Transverse colon (tissue), 4 donors: ENCODE measurements around the gene OXSR1. TPM values are rescaled to one million over a fixed set of nuclear protein-coding genes. Genes with fewer than 3 reads are reported as not detected.

Experiments
- DNase-seq: peaks from one replicate; pipeline ENCODE4 v3.0.0-alpha.2; 2019
- H3K27ac ChIP-seq, 4 donors: fragments of 200-600 bp; sonication (generic); 2 replicates each; pipeline ENCODE4 v1.5.1; 2016 to 2018; ENCODE audit warnings: inconsistent platforms in 4 of 4
- H3K27me3 ChIP-seq: fragments of 200-600 bp; sonication (generic); 2 replicates; pipeline ENCODE4 v1.5.1; 2017; ENCODE audit warnings: inconsistent platforms
- H3K36me3 ChIP-seq, 4 donors: fragments of 200-600 bp; sonication (generic); 2 replicates each; pipeline ENCODE4 v1.5.1; 2017 to 2019; ENCODE audit warnings: inconsistent platforms in 4 of 4
- H3K4me1 ChIP-seq, 4 donors: fragments of 200-600 bp; sonication (generic); 2 replicates each; pipeline ENCODE4 v1.5.1; 2017 to 2020; ENCODE audit warnings: inconsistent platforms in 4 of 4
- H3K4me3 ChIP-seq, 4 donors: fragments of 200-600 bp; sonication (generic); 1 replicate in 1 of 4; 2 replicates in 3 of 4; pipeline versions ENCODE4 v1.5.1 to v1.6.1; 2017 to 2019; ENCODE audit warnings: inconsistent platforms in 4 of 4
- H3K9me3 ChIP-seq, 2 donors: fragments of 200-600 bp; sonication (generic); 2 replicates each; pipeline ENCODE4 v1.5.1; 2017 to 2019; ENCODE audit warnings: inconsistent platforms in 2 of 2
- CTCF ChIP-seq, 5 experiments: fragments of 200-600 bp in 3 of 5; fragments of 450-650 bp in 2 of 5; sonication (generic) in 3 of 5; IDR thresholded peaks; 1 replicate in 2 of 5; 2 replicates in 3 of 5; pipeline ENCODE4 v1.5.1; 2016 to 2017; ENCODE audit warnings: antibody characterized with exemption in 5 of 5, inconsistent platforms in 3 of 5, mild to moderate bottlenecking in 2 of 5, moderate library complexity in 1 of 5
- EP300 ChIP-seq: sonication (generic); formaldehyde crosslinking; IDR thresholded peaks from one replicate; pipeline ENCODE4 v1.6.1; 2017; ENCODE audit warnings: antibody characterized with exemption, low read depth
- POLR2A ChIP-seq: fragments of 450-650 bp; IDR thresholded peaks from one replicate; pipeline ENCODE4 v1.6.1; 2016; ENCODE audit warnings: antibody characterized with exemption, mild to moderate bottlenecking, moderate library complexity
- POLR2AphosphoS5 ChIP-seq, 3 donors: sonication (generic); formaldehyde crosslinking; IDR thresholded peaks; one replicate each; pipeline ENCODE4 v1.6.1; 2016; ENCODE audit warnings: antibody characterized with exemption in 3 of 3
- WGBS, 2 donors: methylation state at CpG; one replicate each; pipeline ENCODE4 v1.1.5; 2018; ENCODE audit warnings: low coverage in 1 of 2; 5-methylcytosine and 5-hydroxymethylcytosine counted together
- in situ Hi-C, 4 donors: fragments of 200-750 bp; cut with MboI; loops; one replicate each; pipeline versions ENCODE4 v1.15.0 to v1.15.1; 2017; ENCODE audit warnings: low sequenced_read_pairs in 3 of 4, low pct_ligation_motif_present in 1 of 4, low pct_unique_long_range_greater_than_20kb in 1 of 4
- intact Hi-C: fragments of 100-400 bp; cut with DNase I; formaldehyde crosslinking; loops from one replicate; pipeline ENCODE4 v1.15.1; 2023; ENCODE audit warnings: low total_unique reads
- total RNA-seq, 4 donors: library from RNA; depleted of rRNA; stranded (reverse); fragments of >200 nt; gene quantifications; one replicate each; pipeline ENCODE4 v1.1.0, GENCODE V29; 2016

Gene OXSR1
- total RNA-seq, 4 donors from 2014 or later, result 35.9 to 47.9 (median 43.5) TPM

GRCh38 chr3:38140326-38141172, 24.8 kb upstream of the OXSR1 start:
- in situ Hi-C loops (loop anchor here in 2 of 4 donors (25.0 kb wide), 2 partner anchors 322 to 347 kb away; partner anchors contain the start of genes ACVR2B (in 1 of the 2) and EXOG (in 1 of the 2)), intact Hi-C loops (no loop called here)
- no peak for DNase-seq

GRCh38 chr3:38141173-38141951, 24.0 kb upstream of the OXSR1 start:
- Histone ChIP-seq H3K4me1 (peaks cover 12 to 21% (median 18%) of the 10 kb centered on the region in 4 donors), H3K27me3 (no peaks in the 10 kb centered on the region), H3K4me3 (no peak overlapping the region), H3K27ac (no peak overlapping the region), H3K36me3 (peaks cover 0 to 9% (median 3%) of the 10 kb centered on the region in 4 donors), H3K9me3 (peaks cover 0 to 3% of the 10 kb centered on the region in 2 donors)
- no peak for DNase-seq
- WGBS, 2 donors, result 80 to 82% methylated on average over 1 to 7 of the region's 7 CpGs
- no peak for TF ChIP-seq POLR2AphosphoS5 (IDR thresholded peaks at IDR 0.05)
- TF ChIP-seq POLR2A, result no peak
- TF ChIP-seq CTCF (IDR thresholded peaks at IDR 0.05), result no peak
- TF ChIP-seq EP300, result no peak
- intact Hi-C loops (no loop called here), in situ Hi-C loops (loop anchor here in 2 of 4 donors (25.0 kb wide), 2 partner anchors 321 to 346 kb away; partner anchors contain the start of genes ACVR2B (in 1 of the 2) and EXOG (in 1 of the 2))

More at GRCh38 chr3:38140326-38141172, 24.8 kb upstream of the OXSR1 start:
- Histone ChIP-seq H3K9me3 (no peaks in the 10 kb centered on the region), H3K4me1 (peaks cover 15 to 29% (median 25%) of the 10 kb centered on the region in 4 donors), H3K36me3 (peaks cover 0 to 9% (median 3%) of the 10 kb centered on the region in 4 donors), H3K27me3 (no peaks in the 10 kb centered on the region), H3K4me3 (no peak overlapping the region), H3K27ac (no peak overlapping the region)
- WGBS, 2 donors, result 97% methylated on average over 12 of the region's 13 CpGs; no CpG with 5 or more reads in 1 of the 2 donors
- TF ChIP-seq POLR2A, result no peak
- no peak for TF ChIP-seq CTCF (IDR thresholded peaks at IDR 0.05)
- TF ChIP-seq EP300, result no peak
- TF ChIP-seq POLR2AphosphoS5 (IDR thresholded peaks at IDR 0.05), result no peak

- in situ Hi-C loops, result loop anchor here in 2 of 4 donors (25.0 kb wide), 2 partner anchors 320 to 345 kb away; partner anchors contain the start of genes ACVR2B (in 1 of the 2) and EXOG (in 1 of the 2)
- 89% methylated on average over 2 of the region's 2 CpGs; no CpG with 5 or more reads in 1 of the 2 donors for WGBS, 2 donors
- Histone ChIP-seq H3K27ac (no peak overlapping the region), H3K4me3 (no peak overlapping the region), H3K36me3 (peaks cover 0 to 9% (median 3%) of the 10 kb centered on the region in 4 donors), H3K27me3 (no peaks in the 10 kb centered on the region), H3K4me1 (peaks cover 12 to 20% (median 18%) of the 10 kb centered on the region in 4 donors), H3K9me3 (peaks cover 0 to 8% of the 10 kb centered on the region in 2 donors)
- DNase-seq, result no peak
- TF ChIP-seq CTCF (IDR thresholded peaks at IDR 0.05), result no peak
- TF ChIP-seq EP300, result no peak
- TF ChIP-seq POLR2AphosphoS5 (IDR thresholded peaks at IDR 0.05), result no peak
- no peak for TF ChIP-seq POLR2A
- intact Hi-C loops, result no loop called here
These were observed 23.4 kb upstream of the OXSR1 start for GRCh38 chr3:38141952-38142273.
